Urothelium cell line (cell line): ENCODE results near the gene AGXT.
A peak's percentile ranks its signal among the peaks of the same experiment; 100 is the strongest.

Experiments
- DNase-seq: peaks from one replicate; pipeline ENCODE4 v3.0.0; 2011; ENCODE audit warnings: low spot score, mixed read lengths
- FAIRE-seq: peaks from 2 replicates; lab custom pipeline; 2011; peaks lifted over from hg19 to GRCh38; lab: Jason Lieb, UNC

The AGXT gene

DNA sequence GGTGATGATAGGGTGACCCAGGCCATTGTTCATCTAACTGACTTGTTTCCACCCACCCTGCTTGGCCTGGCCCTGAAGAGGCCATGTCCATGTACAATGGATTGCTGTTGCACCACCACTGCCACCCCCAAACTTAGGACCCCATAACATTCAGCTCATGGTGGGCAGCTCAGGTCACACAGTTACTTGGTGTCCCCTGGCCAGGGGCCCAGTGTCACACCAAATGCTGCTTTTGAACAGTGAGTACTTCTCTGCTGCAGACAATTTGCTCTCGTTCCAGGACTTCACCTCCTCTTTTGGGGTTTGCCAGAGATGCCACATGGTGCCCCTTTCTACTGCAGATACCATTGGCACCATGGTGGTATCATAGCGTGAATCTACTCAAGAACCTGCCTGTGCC lies 15.6 kb downstream of the AGXT start:
- FAIRE-seq (no peak), DNase-seq (no peak)

- FAIRE-seq (no peak), DNase-seq (no peak)
Measured at GRCh38 chr2:240884745-240885144, 16.1 kb downstream of the AGXT start.

DNA sequence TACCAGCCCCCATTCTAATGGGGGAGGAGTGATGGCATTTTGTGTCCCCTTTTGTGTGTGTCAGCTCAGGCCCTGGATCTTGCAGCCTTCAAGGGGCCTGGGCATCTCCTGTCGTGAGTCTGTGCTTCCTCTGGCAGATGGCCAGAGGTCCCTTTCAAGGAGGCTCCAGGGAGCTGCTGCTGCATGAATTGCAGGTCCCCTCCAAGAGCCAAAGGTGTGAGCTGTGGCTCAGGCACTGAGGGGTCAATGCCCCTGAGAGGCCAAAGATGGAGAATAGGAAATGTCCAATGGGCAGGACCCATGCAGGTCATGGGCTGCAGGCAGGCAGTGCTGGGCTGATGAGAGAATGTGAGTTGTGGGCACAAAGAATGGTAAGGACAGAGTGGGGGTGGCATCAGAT lies 16.9 kb downstream of the AGXT start:
- DNase-seq = no peak
- no peak for FAIRE-seq

DNA sequence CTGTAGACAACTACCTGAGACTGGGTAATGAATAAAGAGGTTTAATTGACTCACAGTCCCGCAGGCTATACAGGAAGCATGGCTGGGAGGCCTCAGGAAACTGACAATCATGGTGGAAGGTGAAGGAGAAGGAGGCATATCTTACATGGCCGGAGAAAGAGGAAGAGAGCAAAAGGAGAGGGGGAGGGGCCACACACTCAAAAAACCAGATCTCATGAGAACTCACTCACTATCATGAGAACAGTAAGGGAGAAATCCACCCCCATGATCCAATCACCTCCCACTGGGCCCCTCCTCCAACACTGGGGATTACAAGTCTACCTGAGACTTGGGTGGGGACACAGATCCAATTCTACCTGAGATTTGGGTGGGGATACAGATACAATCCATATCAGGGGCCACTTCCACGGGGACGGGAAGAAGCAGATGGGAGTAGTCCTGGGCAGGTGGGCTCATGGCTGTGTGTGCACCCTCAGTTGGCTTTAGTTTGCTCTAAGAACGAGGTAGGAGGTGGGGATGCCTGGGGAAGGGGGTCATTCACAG lies 17.5 kb downstream of the AGXT start:
- DNase-seq = no peak
- FAIRE-seq = no peak

DNA sequence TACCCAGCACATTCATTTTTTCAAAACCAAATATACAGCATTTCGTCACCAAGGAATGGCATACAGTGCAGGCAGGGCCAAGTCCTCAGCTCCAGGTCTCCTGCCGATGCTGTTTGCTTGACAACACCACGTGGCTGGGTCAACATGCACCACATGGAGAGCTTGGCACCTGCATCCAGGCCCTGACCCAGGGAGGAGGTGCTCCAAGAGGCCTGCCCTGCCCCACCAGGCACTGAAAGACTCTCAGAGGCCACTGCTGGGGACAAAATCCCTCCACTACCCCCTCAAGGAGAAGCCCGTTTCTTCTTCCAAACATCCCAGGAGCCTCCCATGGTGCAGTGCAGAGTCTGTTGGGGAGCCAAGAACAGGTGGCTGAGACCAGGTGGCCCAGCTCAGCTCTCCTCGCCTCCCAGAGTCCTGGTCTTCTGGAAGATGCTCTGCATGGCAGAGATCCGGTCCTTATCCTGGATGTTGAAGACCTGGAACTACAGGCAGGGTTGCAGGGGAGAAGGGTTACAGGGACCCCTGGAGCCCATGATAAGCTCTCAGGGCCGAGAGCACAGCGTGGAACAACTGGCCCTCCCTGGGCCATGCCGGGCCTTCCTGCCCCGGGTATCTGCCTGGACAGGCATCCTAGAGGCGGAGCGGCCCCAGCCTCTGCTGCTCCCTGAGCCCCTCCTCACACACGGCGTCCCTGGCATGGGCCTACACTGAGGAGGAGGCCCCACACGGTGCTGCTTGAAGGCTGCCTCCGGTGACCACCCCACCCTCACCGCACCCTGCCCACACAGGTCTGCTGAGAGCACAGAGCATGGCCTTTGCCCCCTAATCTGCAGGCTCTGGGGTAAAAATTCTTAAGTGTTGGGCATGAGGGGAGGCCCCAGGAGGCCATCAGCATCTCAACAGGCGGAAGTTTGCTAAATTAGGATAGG lies 18.3 kb downstream of the AGXT start:
- DNase-seq (no peak), FAIRE-seq (no peak)

GRCh38 chr2:240887631-240888030 lies 19.0 kb downstream of the AGXT start:
- DNase-seq (no peak), FAIRE-seq (no peak)

DNA sequence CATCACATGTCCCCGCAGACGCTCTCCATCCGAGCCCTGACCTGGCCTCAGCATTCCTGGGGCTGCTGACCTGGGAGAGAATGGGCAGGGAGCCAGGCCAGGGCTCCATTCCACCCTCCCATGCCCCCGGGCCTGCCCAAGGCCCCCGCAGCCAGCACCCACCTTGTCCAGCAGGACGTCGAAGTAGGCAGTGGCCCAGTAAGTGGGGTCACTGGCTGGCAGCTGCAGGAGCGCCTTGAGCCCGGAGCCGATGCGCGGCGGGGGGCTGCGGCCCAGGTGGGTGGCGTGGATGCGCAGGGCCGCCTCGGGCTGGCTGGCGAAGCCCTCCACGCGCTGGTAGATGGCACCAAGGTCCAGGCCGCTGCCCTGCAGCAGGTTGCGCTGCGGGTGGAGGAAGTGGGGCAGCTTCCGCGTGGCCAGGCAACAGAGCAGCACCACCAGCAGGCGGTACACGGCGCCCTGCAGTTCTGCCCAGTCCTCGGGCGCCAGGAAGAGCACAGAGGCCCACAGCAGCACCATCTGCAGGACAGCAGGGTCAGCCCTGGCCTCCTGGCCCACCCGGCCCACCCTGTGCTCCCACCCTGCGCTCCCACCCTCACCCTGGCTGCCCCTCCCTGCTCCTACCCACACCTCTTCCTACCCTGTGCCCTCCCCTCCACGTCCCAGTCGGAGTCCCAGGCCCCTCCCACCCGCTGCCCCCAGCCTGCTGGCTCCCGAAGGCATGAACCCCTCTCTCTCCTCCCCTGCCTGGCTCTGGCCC lies 19.7 kb downstream of the AGXT start:
- DNase-seq = no peak
- FAIRE-seq = no peak

- DNase-seq (no peak), FAIRE-seq (no peak)
Measured at GRCh38 chr2:240888890-240889573, 20.4 kb downstream of the AGXT start.

GRCh38 chr2:240889601-240890560 lies 21.3 kb downstream of the AGXT start:
- no peak for DNase-seq
- FAIRE-seq = no peak

- FAIRE-seq (no peak), DNase-seq (no peak)
Measured at GRCh38 chr2:240890691-240891090, 22.1 kb downstream of the AGXT start.

DNA sequence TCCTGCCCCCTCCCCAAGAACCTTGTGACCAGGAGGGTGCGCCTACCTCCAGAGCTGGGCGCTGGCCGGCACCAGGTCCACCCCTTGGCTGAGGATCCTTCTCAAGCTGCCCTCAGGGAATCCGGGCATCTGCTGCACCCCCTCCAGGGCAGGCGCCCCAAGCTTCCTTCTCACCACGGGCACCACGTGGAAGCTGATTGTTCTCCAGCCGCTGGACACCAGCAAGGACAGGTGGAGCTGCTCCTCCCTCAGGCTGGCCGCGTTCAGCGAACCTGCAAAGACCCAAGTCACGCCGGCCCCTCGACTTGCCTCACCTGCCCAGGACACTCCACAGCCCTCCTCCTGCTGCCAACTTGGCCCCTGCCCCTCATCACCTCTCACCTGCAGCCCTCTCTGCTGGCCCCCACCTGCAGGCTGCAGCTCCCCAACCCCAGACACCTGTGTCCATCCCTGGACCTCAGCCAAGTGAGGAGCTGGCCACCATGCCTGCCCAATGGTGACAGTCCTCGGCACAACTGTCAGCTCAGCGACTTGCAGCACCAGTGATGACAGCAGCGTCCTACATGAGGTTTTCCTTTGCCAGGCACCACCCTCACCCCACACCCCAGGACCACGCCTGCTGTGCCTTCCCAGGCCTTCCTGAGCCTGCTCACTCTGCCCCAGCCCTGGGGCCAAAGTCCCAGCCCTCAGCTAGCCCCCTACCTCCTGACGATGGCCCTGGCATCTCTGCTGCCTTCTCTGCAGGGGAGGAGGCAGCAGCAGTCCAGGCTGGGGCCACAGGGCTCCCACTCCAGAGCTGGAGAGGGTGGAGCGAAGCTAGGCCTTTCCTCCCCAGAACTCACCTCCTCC lies 23.1 kb downstream of the AGXT start:
- FAIRE-seq (no peak), DNase-seq (no peak)

DNA sequence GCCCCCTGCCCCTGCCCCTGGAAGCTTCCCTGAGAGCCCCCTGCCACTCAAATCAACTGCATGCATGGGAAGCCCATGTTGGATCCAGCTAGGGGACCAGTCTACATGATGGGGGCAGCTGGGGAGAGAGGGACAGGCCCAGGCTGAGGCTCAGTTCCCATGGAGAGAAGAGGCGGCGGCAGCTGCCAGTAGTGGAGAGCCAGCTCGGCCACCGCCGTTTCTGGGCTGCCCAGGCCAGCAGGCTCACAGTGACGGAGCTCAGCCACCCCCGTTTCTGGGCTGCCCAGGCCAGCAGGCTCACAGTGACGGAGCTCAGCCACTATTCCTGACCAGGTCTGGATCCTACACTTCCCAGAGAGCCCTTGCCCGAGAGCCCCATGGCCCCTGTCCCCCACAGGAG lies 23.7 kb downstream of the AGXT start:
- no peak for DNase-seq
- FAIRE-seq = no peak

- FAIRE-seq = no peak
- DNase-seq = no peak
Measured at GRCh38 chr2:240892925-240893324, 24.3 kb downstream of the AGXT start.

GRCh38 chr2:240893363-240893844 lies 24.8 kb downstream of the AGXT start:
- FAIRE-seq (no peak), DNase-seq (peak; percentile 85)

DNA sequence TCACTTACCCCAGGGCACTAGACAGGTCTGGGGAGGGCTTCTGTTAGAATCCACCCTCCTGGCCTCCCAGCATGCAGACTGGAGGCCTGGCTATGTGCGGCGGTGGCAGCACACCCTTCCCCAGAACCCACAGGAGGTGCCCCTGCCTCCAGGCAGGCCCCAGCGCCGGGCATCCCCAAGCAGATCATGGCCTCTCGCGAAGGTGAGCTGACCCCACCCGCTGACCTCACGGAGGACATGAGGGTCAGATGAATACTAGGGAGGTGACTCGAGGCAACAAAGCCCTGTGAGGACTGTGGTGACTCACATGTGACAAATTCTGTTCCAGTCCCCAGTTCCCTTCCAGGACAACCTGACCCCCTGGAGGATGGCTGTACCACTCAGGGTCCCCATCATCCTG lies 25.4 kb downstream of the AGXT start:
- FAIRE-seq = peak; percentile 13
- no peak for DNase-seq

DNA sequence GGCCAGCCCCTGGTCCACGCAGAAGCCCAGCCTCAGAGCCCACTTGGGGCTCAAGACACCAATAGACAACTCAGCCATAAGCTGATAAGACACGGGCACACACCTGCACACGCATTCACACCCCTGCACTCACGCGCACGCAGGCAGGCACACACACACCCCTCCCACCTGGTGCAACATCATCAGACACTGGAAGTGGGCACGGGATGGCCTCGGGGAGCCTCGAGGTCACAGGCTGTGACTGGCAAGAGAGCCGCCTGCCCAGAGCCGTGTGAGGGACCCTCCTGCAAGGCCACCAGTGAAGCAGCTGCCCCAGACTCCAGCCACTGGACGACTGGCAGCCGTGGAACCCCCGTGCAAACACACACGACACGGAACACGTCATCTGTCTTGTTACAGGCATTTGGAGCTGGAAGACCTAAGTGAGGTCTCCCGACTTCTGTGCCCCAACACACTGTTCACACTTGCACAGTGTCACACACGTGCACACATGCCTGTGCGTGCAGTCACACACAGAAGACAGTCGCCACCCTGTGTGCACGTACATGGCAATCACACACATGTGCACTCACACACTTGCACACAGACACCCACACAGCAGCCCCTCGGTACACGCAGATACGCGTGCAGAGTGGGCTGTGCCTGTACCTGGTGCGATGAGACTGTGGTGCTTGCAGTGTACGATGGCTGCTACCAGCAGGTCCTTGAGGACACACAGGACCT lies 26.4 kb downstream of the AGXT start:
- no peak for DNase-seq
- peak; percentile 84 for FAIRE-seq

GRCh38 chr2:240895656-240896388 lies 27.2 kb downstream of the AGXT start, which contains the start of gene MAB21L4:
TSS of gene MAB21L4 (minus strand) at chr2:240896156. CDS start at chr2:240895997, 159 bp downstream.
- FAIRE-seq = peak; percentile 77
- peak; percentile 80 for DNase-seq
